ENCODE data around the gene RIPK1. TPM values are rescaled to one million over a fixed set of nuclear protein-coding genes. Genes with fewer than 3 reads are reported as not detected.

The RIPK1 gene
- total and polyA plus RNA-seq, 2 of the 8 experiments (the other 6 are each of a cell fraction or from before 2014, with no cell fraction given), result 5.9 to 22.9 TPM

GRCh38 chr6:3128356-3129108 lies 60.2 kb downstream of the RIPK1 start:
- no peak overlapping the region for H3K9ac ChIP-seq (replicated peaks in 1 of 4; ENCODE audit: extremely low read depth in 1 of 4, low read depth in 3 of 4, low read length in 3 of 4)
- 92% methylated on average over 15 of the region's 15 CpGs; no CpG with 5 or more reads in 1 of the 2 experiments for WGBS, 2 experiments (ENCODE audit: extremely low coverage in 1 of 2, insufficient coverage in 1 of 2, insufficient read length in 1 of 2, insufficient replicate concordance in 2 of 2, low coverage in 1 of 2, low lambda C conversion rate in 2 of 2, missing lambda C conversion rate in 1 of 2)
- H3K9me3 ChIP-seq (ENCODE audit: insufficient read depth in 2 of 2, low read depth in 1 of 2, low read length in 1 of 2), result no peaks in the 10 kb centered on the region
- DNase-seq (ENCODE audit: low read depth in 1 of 2, low spot score in 2 of 2), result no peak
- no peaks in the 10 kb centered on the region for H3K23me2 ChIP-seq (ENCODE audit: low read depth, low read length)
- H3K4ac ChIP-seq (replicated peaks; ENCODE audit: insufficient read length, low read depth, low read length), result no peak overlapping the region
- no peak overlapping the region for H3K14ac ChIP-seq (ENCODE audit: insufficient read length)
- peaks cover 0 to 2% of the 10 kb centered on the region in 2 experiments for H4K20me1 ChIP-seq (replicated peaks in 1 of 2; ENCODE audit: control insufficient read depth in 1 of 2, insufficient read depth in 2 of 2, low read length in 2 of 2)
- H4K8ac ChIP-seq (ENCODE audit: extremely low read depth, insufficient read depth, low read length), result no peak overlapping the region
- no peak overlapping the region for H2AK5ac ChIP-seq (ENCODE audit: low read depth, low read length)
- ChIA-PET POLR2A (ENCODE audit: partially characterized antibody) (interaction anchor here (0.7 to 6.7 kb wide), 6 partner anchors 13 to 119 kb away, joined by 3 to 38 read pairs (median 4); partner anchors contain the start of gene TUBB2A), CTCF (ENCODE audit: partially characterized antibody) (interaction anchor here (0.6 to 6.2 kb wide), 9 partner anchors 11 to 123 kb away, joined by 3 to 41 read pairs (median 3); no protein-coding TSS in a partner anchor)
- no peak overlapping the region for H2AFZ ChIP-seq (ENCODE audit: low read length)
- H4K5ac ChIP-seq (ENCODE audit: insufficient read length, low read depth, low read length), result no peak overlapping the region
- H3K4me3 ChIP-seq (ENCODE audit: extremely low read depth in 1 of 4, insufficient read depth in 2 of 4, low read depth in 3 of 4, low read length in 4 of 4), result no peak overlapping the region
- H3K4me1 ChIP-seq (replicated peaks in 1 of 4; ENCODE audit: control insufficient read depth in 3 of 4, insufficient read depth in 4 of 4, low read length in 3 of 4), result peaks cover 0 to 6% (median 0%) of the 10 kb centered on the region in 4 experiments; a peak in 2 of 7 replicates
- H2BK5ac ChIP-seq (ENCODE audit: low read depth, low read length), result no peak overlapping the region
- H3K23ac ChIP-seq (ENCODE audit: insufficient read length), result no peak overlapping the region
- no peak overlapping the region for H3K18ac ChIP-seq (ENCODE audit: extremely low read depth, low read length)
- H3K36me3 ChIP-seq (ENCODE audit: control insufficient read depth in 2 of 4, insufficient read depth in 4 of 4, low read length in 3 of 4), result peaks cover 13 to 54% (median 31%) of the 10 kb centered on the region in 4 experiments
- H2BK120ac ChIP-seq (replicated peaks; ENCODE audit: low read depth, low read length), result no peak overlapping the region
- FAIRE-seq, result no peak
- no peak overlapping the region for H3K56ac ChIP-seq (replicated peaks; ENCODE audit: insufficient read length, low read depth, low read length)
- no peaks in the 10 kb centered on the region; a peak in 1 of 7 replicates for H3K27me3 ChIP-seq (replicated peaks in 1 of 4; ENCODE audit: control insufficient read depth in 3 of 4, extremely low read depth in 1 of 4, insufficient read depth in 3 of 4, low read length in 3 of 4)
- no peak overlapping the region for H3K4me2 ChIP-seq (ENCODE audit: insufficient read depth in 1 of 2, low read depth in 2 of 2, low read length in 2 of 2)
- H2BK12ac ChIP-seq (ENCODE audit: low read depth, low read length), result no peak overlapping the region
- H3K79me1 ChIP-seq (ENCODE audit: low read depth, low read length), result no peaks in the 10 kb centered on the region
- no peak overlapping the region for H4K91ac ChIP-seq (replicated peaks; ENCODE audit: insufficient read length, low read length)
- no peak overlapping the region for H3K27ac ChIP-seq (ENCODE audit: low read depth, low read length)
- H3K79me2 ChIP-seq (ENCODE audit: control insufficient read depth in 1 of 2, insufficient read depth in 2 of 2, low read length in 2 of 2), result no peaks in the 10 kb centered on the region
- H2BK15ac ChIP-seq (ENCODE audit: low read length), result no peak overlapping the region
- H2BK20ac ChIP-seq (ENCODE audit: low read length), result no peak overlapping the region
- TF ChIP-seq KDM1A (IDR thresholded peaks at IDR 0.05; ENCODE audit: borderline replicate concordance, low read length), result no peak
- no peak for TF ChIP-seq ASH2L (IDR thresholded peaks at IDR 0.05; ENCODE audit: low read length)
- TF ChIP-seq RFX5 (IDR thresholded peaks at IDR 0.05; ENCODE audit: borderline replicate concordance, low read depth, low read length), result no peak
- TF ChIP-seq SIN3A (conservative IDR thresholded peaks at IDR 0.05 in 1 of 2, IDR thresholded peaks at IDR 0.05 in 1 of 2; ENCODE audit: low read depth in 1 of 2, low read length in 2 of 2), result no peak
- TF ChIP-seq JUN (IDR thresholded peaks at IDR 0.05; ENCODE audit: low read depth, low read length), result no peak
- no peak for TF ChIP-seq MAFK (IDR thresholded peaks at IDR 0.05; ENCODE audit: low read depth, low read length)
- no peak for TF ChIP-seq PHF8 (conservative IDR thresholded peaks at IDR 0.05; ENCODE audit: low read depth, low read length)
- TF ChIP-seq CHD2 (IDR thresholded peaks at IDR 0.05; ENCODE audit: low read length), result no peak
- no peak for TF ChIP-seq ATF2 (IDR thresholded peaks at IDR 0.05; ENCODE audit: low read length)
- no peak for TF ChIP-seq ZNF274 (IDR thresholded peaks at IDR 0.05; ENCODE audit: borderline replicate concordance, extremely low read depth, low read length)
